ENCODE results near the gene RNU5B-1.

DNA sequence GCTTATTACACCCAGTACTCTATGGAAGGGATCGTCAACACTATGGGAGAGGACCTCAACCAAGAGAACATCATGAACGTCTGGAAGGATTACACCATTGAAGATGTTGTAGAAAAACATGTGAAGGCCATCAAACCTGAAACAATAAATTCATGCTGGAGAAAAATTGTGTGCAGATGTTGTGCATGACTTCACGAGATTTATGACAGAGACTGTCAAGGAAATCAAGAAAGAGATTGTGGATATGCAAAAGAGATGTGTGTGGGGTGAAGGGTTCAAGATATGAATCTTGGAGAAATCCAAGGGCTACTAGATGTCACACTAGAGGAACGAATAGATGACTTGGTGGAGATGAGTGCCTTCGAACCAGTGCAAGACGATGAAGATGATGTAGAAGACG lies 14.2 kb upstream of the RNU5B-1 start:
- TF ChIP-seq, protein P1, sequence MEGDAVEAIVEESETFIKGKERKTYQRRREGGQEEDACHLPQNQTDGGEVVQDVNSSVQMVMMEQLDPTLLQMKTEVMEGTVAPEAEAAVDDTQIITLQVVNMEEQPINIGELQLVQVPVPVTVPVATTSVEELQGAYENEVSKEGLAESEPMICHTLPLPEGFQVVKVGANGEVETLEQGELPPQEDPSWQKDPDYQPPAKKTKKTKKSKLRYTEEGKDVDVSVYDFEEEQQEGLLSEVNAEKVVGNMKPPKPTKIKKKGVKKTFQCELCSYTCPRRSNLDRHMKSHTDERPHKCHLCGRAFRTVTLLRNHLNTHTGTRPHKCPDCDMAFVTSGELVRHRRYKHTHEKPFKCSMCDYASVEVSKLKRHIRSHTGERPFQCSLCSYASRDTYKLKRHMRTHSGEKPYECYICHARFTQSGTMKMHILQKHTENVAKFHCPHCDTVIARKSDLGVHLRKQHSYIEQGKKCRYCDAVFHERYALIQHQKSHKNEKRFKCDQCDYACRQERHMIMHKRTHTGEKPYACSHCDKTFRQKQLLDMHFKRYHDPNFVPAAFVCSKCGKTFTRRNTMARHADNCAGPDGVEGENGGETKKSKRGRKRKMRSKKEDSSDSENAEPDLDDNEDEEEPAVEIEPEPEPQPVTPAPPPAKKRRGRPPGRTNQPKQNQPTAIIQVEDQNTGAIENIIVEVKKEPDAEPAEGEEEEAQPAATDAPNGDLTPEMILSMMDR (IDR thresholded peaks at IDR 0.05) = no peak
- no peak for TF ChIP-seq POLR2AphosphoS5 (IDR thresholded peaks at IDR 0.05)
